H1 (cell line): ENCODE results near the gene UVRAG.
"Not testable (repeated sequence)": the region's sequence is repeated elsewhere in the genome, so short reads cannot be mapped to it uniquely, and the experiment has no call there.

ENCODE experiments used
- HDAC2 ChIP-seq, 2 experiments: fragments of 300-600 bp in 1 of 2; sonication (generic) in 1 of 2; IDR thresholded peaks; 2 replicates each; pipeline ENCODE4 v1.6.1; 2011 to 2012; ENCODE audit warnings: low read depth in 2 of 2, low read length in 2 of 2, mild to moderate bottlenecking in 2 of 2, moderate library complexity in 2 of 2, borderline replicate concordance in 1 of 2, inconsistent platforms in 1 of 2
- KDM1A ChIP-seq: fragments of 200-600, 300-600 bp; sonication (generic); IDR thresholded peaks from 2 replicates; pipeline ENCODE4 v1.7.1; 2016; ENCODE audit warnings: mild to moderate bottlenecking, low read length, borderline replicate concordance
- SP1 ChIP-seq: IDR thresholded peaks from 2 replicates; pipeline ENCODE4 v1.6.1; 2011; ENCODE audit warnings: low read depth, low read length
- TAF7 ChIP-seq: optimal IDR thresholded peaks from 2 replicates; pipeline ENCODE3; 2011; ENCODE audit warnings: low read depth, mild to moderate bottlenecking, inconsistent platforms, low read length, moderate library complexity, borderline replicate concordance
- ZNF274 ChIP-seq: IDR thresholded peaks from 2 replicates; pipeline ENCODE4 v1.7.0; 2012; ENCODE audit warnings: low read length, borderline replicate concordance; ENCODE audit errors: extremely low read depth
- TF ChIP-seq, protein P1 (sequence below), 3 experiments: IDR thresholded peaks; 1 replicate in 2 of 3; 2 replicates in 1 of 3; pipeline versions ENCODE4 v1.5.1 to v1.6.1; 2011; ENCODE audit warnings: low read length in 3 of 3, mild to moderate bottlenecking in 3 of 3, inconsistent platforms in 2 of 3, low read depth in 1 of 3, moderate library complexity in 1 of 3; ENCODE audit not compliant: insufficient read depth in 1 of 3; ENCODE audit errors: control extremely low read depth in 1 of 3

DNA sequence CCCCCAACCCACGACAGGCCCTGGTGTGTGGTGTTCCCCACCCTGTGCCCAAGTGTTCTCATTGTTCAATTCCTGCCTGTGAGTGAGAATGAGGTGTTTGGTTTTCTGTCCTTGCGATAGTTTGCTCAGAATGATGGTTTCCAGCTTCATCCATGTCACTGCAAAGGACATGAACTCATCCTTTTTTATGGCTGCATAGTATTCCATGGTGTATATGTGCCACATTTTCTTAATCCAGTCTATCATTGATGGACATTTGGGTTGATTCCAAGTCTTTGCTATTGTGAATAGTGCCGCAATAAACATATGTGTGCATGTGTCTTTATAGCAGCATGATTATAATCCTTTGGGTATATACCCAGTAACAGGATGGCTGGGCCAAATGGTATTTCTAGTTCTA, 158.7 kb downstream of the UVRAG start:
- TF ChIP-seq, protein P1, sequence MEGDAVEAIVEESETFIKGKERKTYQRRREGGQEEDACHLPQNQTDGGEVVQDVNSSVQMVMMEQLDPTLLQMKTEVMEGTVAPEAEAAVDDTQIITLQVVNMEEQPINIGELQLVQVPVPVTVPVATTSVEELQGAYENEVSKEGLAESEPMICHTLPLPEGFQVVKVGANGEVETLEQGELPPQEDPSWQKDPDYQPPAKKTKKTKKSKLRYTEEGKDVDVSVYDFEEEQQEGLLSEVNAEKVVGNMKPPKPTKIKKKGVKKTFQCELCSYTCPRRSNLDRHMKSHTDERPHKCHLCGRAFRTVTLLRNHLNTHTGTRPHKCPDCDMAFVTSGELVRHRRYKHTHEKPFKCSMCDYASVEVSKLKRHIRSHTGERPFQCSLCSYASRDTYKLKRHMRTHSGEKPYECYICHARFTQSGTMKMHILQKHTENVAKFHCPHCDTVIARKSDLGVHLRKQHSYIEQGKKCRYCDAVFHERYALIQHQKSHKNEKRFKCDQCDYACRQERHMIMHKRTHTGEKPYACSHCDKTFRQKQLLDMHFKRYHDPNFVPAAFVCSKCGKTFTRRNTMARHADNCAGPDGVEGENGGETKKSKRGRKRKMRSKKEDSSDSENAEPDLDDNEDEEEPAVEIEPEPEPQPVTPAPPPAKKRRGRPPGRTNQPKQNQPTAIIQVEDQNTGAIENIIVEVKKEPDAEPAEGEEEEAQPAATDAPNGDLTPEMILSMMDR (IDR thresholded peaks at IDR 0.05; ENCODE audit: control extremely low read depth in 1 of 3, insufficient read depth in 1 of 3, low read depth in 1 of 3, low read length in 3 of 3): not testable (repeated sequence)
- TF ChIP-seq TAF7; KDM1A; SP1; ZNF274; HDAC2 (IDR thresholded peaks at IDR 0.05; ENCODE audit: borderline replicate concordance in 1 of 2, low read depth in 2 of 2, low read length in 2 of 2): not testable (repeated sequence)
